Hepatocyte (in vitro differentiated cells): ENCODE measurements around the gene C19orf38. TPM values are rescaled to one million over a fixed set of nuclear protein-coding genes. Genes with fewer than 3 reads are reported as not detected.

Experiments used
- DNase-seq: peaks from one replicate; pipeline ENCODE4 v3.0.0-alpha.2; 2016; ENCODE audit warnings: low spot score
- H2AFZ ChIP-seq: fragments of 200-600 bp; sonication (generic); 2 replicates; pipeline ENCODE4 v1.6.0; 2016; ENCODE audit warnings: antibody characterized with exemption, mild to moderate bottlenecking
- H3K27ac ChIP-seq: fragments of 200-600 bp; sonication (generic); 2 replicates; pipeline ENCODE4 v1.5.1; 2016; ENCODE audit warnings: mild to moderate bottlenecking
- H3K27me3 ChIP-seq: fragments of 200-600 bp; sonication (generic); 2 replicates; pipeline ENCODE4 v1.6.1; 2016
- H3K36me3 ChIP-seq: fragments of 200-600 bp; sonication (generic); replicated peaks from 2 replicates; pipeline ENCODE4 v1.5.1; 2016; ENCODE audit warnings: low read depth; ENCODE audit not compliant: insufficient read depth
- H3K4me1 ChIP-seq: fragments of 200-600 bp; sonication (generic); 2 replicates; pipeline ENCODE4 v1.5.1; 2016; ENCODE audit warnings: mild to moderate bottlenecking, moderate library complexity; ENCODE audit not compliant: insufficient read depth
- H3K4me2 ChIP-seq: fragments of 200-600 bp; sonication (generic); 2 replicates; pipeline ENCODE4 v1.6.0; 2016
- H3K4me3 ChIP-seq: fragments of 200-600 bp; sonication (generic); 2 replicates; pipeline ENCODE4 v1.5.1; 2016; ENCODE audit warnings: mild to moderate bottlenecking
- H3K79me2 ChIP-seq: fragments of 200-600 bp; sonication (generic); 2 replicates; pipeline ENCODE4 v1.6.0; 2017; ENCODE audit warnings: mild to moderate bottlenecking
- H3K9me2 ChIP-seq: fragments of 200-600 bp; sonication (generic); replicated peaks from 2 replicates; pipeline ENCODE4 v1.6.0; 2017; ENCODE audit warnings: mild to moderate bottlenecking; ENCODE audit not compliant: insufficient read depth
- H3K9me3 ChIP-seq: fragments of 200-600 bp; sonication (generic); 2 replicates; pipeline ENCODE4 v1.5.1; 2016; ENCODE audit warnings: low read depth, mild to moderate bottlenecking
- H4K20me1 ChIP-seq: fragments of 200-600 bp; sonication (generic); 2 replicates; pipeline ENCODE4 v1.6.0; 2016; ENCODE audit warnings: mild to moderate bottlenecking; ENCODE audit not compliant: insufficient read depth, poor library complexity, severe bottlenecking
- CTCF ChIP-seq: fragments of 200-600 bp; sonication (generic); IDR thresholded peaks from 2 replicates; pipeline ENCODE4 v1.5.1; 2016; ENCODE audit warnings: antibody characterized with exemption, mild to moderate bottlenecking; ENCODE audit not compliant: poor library complexity
- EZH2 ChIP-seq: fragments of 200-600 bp; sonication (generic); IDR thresholded peaks from 2 replicates; pipeline ENCODE4 v1.6.1; 2016; ENCODE audit warnings: antibody characterized with exemption, mild to moderate bottlenecking, borderline replicate concordance
- EZH2phosphoT487 ChIP-seq: fragments of 200-600 bp; sonication (generic); IDR thresholded peaks from one replicate; pipeline ENCODE4 v1.6.1; 2018; ENCODE audit warnings: antibody characterized with exemption, mild to moderate bottlenecking, low read depth, moderate library complexity; ENCODE audit not compliant: unreplicated experiment, severe bottlenecking
- WGBS: methylation state at CpG from one replicate; pipeline ENCODE4 v1.1.6; 2016; ENCODE audit warnings: low lambda C conversion rate; ENCODE audit errors: missing lambda C conversion rate; 5-methylcytosine and 5-hydroxymethylcytosine counted together
- polyA plus RNA-seq: library from polyadenylated mRNA; unstranded; fragments of >200 nt; fragmentation: Nextera tagmentation; extraction: Ambion mirVana; gene quantifications from 2 replicates; pipeline ENCODE4 v1.2.1, GENCODE V29; 2016
- total RNA-seq: library from RNA; depleted of rRNA; stranded (reverse); fragments of >200 nt; gene quantifications from 2 replicates; pipeline ENCODE4 v1.2.3, GENCODE V29; 2014

C19orf38 gene
- total and polyA plus RNA-seq, 2 experiments from 2014 or later: 0.56 to 3.7 TPM

- Histone ChIP-seq H3K9me3 (no peaks in the 10 kb centered on the region), H2AFZ (no peak overlapping the region), H3K4me2 (no peak overlapping the region), H3K4me1 (no peaks in the 10 kb centered on the region), H3K9me2 (no peaks in the 10 kb centered on the region), H3K27me3 (no peaks in the 10 kb centered on the region), H3K36me3 (no peaks in the 10 kb centered on the region), H3K4me3 (no peak overlapping the region), H3K79me2 (no peaks in the 10 kb centered on the region), H4K20me1 (no peaks in the 10 kb centered on the region), H3K27ac (no peak overlapping the region)
- no peak for DNase-seq
- 95% methylated on average over 21 of the region's 33 CpGs for WGBS
- no peak for TF ChIP-seq EZH2phosphoT487
- no peak for TF ChIP-seq CTCF
- no peak for TF ChIP-seq EZH2
Observed at GRCh38 chr19:10830931-10831779, 17.1 kb upstream of the C19orf38 start.

GRCh38 chr19:10831987-10832938 is 16.0 kb upstream of the C19orf38 start:
- DNase-seq: no peak
- Histone ChIP-seq H3K4me2 (no peak overlapping the region), H3K9me3 (no peaks in the 10 kb centered on the region), H3K4me3 (no peak overlapping the region), H2AFZ (no peak overlapping the region), H3K4me1 (peaks cover 5% of the 10 kb centered on the region), H3K9me2 (no peaks in the 10 kb centered on the region), H3K27me3 (no peaks in the 10 kb centered on the region), H3K27ac (no peak overlapping the region), H3K79me2 (no peaks in the 10 kb centered on the region), H4K20me1 (no peaks in the 10 kb centered on the region), H3K36me3 (no peaks in the 10 kb centered on the region)
- no peak for TF ChIP-seq CTCF
- no peak for TF ChIP-seq EZH2phosphoT487
- no peak for TF ChIP-seq EZH2
- WGBS: 91% methylated on average over 27 of the region's 28 CpGs

GRCh38 chr19:10832939-10833296 is 15.3 kb upstream of the C19orf38 start:
- no peaks in the 10 kb centered on the region for H3K27me3 ChIP-seq
- no peaks in the 10 kb centered on the region for H3K36me3 ChIP-seq
- no peak overlapping the region for H3K4me3 ChIP-seq
- no peaks in the 10 kb centered on the region for H3K9me3 ChIP-seq
- TF ChIP-seq CTCF (no peak), EZH2phosphoT487 (no peak)
- H3K9me2 ChIP-seq: no peaks in the 10 kb centered on the region
- peaks cover 5% of the 10 kb centered on the region for H3K4me1 ChIP-seq
- 94% methylated on average over 19 of the region's 20 CpGs for WGBS
- H3K4me2 ChIP-seq: no peak overlapping the region
- H2AFZ ChIP-seq: no peak overlapping the region
- H3K79me2 ChIP-seq: no peaks in the 10 kb centered on the region
- H4K20me1 ChIP-seq: no peaks in the 10 kb centered on the region
- DNase-seq: no peak
- H3K27ac ChIP-seq: no peak overlapping the region
